ENCODE results near the gene SEMA7A.

Gene SEMA7A

DNA sequence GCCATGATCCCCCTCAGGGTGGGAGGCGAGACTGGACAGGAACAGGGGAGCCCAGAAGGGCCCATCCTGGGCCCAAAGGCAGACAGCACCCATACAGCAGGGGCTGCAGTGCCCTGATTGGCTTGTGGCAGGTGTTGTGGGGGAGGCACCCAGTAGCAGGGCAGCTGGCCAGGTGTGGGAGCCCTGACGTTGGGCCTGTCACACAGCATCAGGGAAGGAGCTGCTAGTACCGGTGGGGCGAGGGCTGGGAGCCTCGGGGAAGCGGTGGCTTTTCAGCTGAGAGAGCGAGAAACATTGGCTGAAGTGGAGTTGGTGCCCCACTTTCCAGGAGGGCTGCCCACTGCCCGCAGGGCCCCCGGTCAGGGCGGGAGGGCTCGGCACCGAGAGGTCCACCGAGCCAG, 46.6 kb downstream of the SEMA7A start:
- DNase-seq (ENCODE audit: low spot score): no peak

DNA sequence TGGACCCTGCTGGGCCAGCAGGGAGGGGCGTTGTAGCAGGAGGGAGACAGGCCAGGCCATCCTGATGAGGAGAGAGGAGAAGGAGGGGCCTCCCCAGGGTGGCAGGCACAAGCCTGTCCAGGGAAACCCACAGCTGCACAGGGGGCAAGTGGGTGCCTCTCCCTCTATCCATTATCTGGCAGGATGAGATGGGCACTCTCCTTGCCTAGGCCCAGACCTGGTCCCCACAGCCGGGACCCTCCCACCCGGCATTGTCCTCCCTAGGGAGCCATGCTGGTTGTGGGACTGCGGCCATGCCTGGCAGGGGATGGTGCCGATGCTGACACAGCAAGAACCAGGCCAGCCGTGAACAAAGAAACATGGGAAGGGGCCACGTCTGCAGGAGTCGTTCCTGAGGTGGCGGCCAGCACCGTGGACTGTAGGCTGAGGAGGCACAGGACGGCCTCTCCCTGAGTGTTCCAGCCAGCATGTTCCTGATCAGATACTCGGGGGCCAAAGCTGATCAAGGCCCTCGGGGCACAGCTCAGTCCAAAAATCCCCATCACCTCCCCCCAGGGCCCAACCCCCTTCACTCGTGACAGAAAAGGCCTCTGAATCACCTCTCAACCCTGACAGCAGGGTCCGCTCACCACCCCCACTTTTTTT, 47.1 kb downstream of the SEMA7A start:
- no peak for DNase-seq (ENCODE audit: low spot score)

DNA sequence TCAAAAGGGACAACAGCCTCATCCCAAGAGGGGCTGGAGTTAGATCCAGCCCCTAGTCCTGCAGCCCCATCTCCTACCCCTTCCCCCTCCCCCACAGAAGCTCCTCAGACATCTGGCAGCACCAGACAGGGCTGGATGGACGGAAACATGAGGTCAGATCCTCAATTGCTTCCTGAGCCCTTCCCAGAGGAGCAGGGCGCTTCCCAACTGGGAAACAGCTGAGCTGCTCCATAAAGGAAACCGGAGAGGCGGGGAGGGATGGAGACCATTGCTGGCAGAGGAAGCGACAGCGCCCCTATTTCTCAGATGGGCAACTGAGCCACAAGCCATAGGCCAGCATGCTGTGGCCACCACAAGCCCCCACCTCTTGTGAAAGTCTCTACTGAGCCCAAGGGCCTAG, 48.0 kb downstream of the SEMA7A start:
- DNase-seq (ENCODE audit: low spot score): no peak

GRCh38 chr15:74384881-74385643, 48.7 kb downstream of the SEMA7A start:
- DNase-seq (ENCODE audit: low spot score): no peak

DNA sequence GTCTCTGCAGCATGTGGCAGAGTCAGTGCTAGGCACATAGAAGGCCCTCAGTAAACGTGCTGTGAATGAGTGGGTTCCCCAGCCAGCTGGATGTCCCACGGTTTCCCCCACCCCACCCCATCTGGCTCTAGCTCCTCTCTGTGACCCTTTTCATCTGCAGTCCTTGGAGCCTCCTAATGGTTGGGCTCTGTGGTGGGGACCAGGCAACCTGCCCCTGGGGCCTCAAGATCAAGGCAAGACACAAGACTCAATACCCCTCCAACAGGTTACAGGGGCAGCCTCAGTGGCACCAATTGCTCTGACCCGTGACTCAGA, 49.2 kb downstream of the SEMA7A start:
- no peak for DNase-seq (ENCODE audit: low spot score)

DNA sequence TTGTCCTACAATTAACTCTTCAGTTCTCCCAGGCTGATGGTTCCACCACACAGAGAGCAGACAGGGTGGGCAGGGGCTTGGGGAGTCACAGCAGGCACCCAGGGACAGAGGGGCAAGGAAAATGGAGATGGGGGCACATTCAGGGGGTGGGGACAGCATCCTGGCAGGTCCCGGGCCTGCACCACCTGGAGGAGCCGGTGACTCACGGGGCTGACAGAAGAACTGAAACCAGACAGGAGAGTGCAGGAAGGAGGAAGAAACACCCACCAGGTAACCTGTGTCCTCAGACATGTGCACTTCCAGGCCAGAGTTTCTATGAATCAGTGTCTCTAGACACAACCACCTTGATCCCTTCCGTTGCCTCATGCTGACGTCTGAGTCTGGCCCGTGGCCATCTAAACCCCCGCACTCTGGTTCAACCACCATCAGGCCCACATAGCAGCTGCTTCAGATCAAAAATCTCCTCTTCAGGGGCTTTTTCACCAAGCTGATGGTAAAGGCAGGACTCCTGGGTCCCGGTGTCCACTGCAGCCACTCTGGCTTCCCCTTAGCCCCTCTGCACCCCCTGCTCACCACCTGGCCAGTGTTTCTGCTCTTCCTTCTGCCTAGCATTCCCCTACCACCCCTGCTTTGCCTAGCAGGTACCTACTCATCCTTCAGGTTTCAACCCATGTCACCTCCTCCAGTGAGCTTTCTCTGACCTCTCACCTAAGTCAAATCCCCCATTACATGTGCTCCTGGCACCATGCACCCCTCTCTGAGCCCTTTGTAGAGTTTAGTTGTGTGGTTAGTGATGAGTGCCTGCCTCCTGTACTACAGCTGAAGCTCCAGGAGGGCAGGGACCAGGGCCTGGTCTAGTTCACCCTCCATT, 49.8 kb downstream of the SEMA7A start:
- no peak for DNase-seq (ENCODE audit: low spot score)

- no peak for DNase-seq (ENCODE audit: low spot score)
Measured at GRCh38 chr15:74383286-74383685, 50.5 kb downstream of the SEMA7A start.

- peak; percentile 95 for DNase-seq (ENCODE audit: low spot score)
Measured at GRCh38 chr15:74382004-74382816, 51.5 kb downstream of the SEMA7A start.

GRCh38 chr15:74381481-74381880, 52.3 kb downstream of the SEMA7A start:
- no peak for DNase-seq (ENCODE audit: low spot score)

GRCh38 chr15:74381190-74381453, 52.6 kb downstream of the SEMA7A start:
- DNase-seq (ENCODE audit: low spot score): no peak

DNA sequence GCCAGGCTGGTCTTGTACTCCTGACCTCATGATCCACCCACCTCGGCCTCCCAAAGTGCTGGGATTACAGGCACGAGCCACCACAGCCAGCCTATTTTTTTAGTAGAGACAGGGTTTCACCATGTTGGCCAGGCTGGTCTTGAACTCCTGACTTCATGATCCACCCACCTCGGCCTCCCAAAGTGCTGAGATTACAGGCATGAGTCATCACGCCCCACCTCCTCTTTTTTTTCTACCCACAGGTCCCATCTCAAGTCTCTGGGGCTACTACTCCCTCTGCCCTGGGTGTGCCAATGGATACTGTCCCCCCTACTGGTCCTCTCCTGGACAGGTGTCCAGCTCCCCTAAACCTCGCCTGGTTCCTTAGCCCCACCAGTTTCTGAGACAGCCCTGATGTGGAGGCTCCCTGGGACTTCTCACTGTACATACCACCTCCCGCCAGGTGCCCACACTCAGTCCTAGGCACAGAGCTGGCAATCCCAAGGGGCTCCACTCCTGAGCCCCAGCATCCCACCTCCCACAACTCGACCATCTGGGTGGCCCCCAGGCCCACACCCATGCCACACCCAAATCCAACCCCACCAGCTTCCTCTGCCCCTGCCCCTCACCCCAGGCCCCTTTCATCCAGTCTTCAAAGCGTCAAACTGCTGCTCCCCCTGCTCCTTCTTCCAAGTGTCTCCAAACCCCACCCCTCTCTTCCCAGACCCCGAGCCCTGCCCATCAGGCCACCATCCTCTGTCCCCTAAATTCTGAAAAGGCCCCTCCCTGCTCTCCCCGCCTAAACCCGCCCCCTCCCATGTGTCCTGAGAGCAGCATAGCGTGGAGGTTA, 53.2 kb downstream of the SEMA7A start:
- no peak for DNase-seq (ENCODE audit: low spot score)

- no peak for DNase-seq (ENCODE audit: low spot score)
Measured at GRCh38 chr15:74378848-74379247, 54.9 kb downstream of the SEMA7A start.

DNA sequence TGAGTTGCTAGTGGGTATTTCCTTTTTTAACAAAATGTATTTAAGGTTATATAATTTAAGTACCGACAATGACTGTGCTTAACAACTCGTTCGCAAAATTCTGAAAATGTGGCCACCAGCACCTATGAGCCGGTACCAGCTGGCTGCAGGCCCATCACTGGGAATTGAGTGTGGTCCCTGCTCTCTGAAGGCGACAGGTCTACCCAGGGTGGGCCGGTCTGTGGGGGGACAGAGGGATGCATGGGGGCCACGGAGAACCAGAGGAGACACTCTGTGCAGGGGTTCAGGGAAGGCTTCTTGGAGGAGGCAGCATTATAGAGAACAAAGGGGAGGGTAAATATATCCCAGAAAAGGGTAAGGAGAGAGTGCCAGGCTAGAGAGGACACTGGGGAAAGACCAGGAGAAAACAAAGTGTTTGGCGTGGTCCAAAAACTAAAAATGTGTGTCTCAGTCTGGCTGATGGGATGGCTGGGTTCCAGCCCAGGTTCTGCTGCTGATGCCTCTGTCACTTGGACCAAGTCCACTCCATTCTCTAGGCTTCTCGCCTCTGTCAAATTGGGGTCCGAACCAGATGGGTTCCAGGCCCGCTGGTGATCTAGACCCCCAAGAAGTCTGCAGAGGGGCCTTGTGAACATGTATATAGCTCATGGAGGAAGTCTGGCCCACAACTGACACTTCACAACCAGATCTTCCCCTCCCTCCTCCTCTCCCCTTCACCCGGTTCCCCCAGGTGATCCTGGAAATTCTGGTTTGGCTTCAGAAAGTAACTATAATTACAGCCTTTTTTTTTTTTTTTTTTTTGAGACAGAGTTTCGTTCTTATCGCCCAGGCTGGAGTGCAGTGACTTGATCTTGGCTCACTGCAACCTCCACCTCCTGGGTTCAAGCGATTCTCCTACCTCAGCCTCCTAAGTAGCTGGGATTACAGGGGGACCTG, 55.7 kb downstream of the SEMA7A start:
- DNase-seq (ENCODE audit: low spot score): no peak

DNA sequence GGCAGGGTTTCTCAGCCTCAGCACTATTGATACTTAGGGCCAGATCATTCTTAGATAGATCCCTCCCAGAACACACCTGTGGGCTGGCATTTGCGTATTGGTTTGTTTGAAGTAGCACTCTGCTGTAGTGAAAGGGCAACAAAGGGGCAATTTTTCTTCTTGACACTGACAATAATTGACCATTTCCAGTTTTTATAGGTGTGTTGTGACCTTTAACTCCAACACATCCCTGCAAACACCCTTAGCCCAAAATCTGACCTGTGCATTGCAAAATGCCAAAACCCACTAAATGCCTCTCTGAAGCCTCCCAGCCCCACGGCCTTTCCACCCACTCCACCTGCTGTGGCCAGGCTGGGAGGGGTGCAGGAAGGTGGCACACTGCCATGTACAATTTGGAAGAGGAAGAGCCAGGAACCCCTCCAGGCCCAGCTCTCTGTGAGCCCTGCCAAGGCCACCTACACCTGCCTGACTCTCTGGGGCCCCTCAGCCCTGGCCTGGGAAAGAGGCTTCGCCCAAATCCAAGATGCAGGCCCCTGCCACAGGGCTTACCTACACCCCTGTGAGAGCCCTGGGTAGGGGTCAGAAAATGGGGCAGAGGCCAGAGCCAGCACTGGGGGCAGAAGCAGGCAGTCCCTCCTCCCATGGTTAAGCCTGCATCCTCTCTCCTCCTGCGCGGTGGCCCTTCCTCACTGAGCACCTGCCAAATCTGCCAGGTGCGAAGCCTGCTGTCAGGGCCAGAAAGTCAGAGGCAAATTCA, 56.8 kb downstream of the SEMA7A start:
- DNase-seq (ENCODE audit: low spot score): no peak

GRCh38 chr15:74376226-74376625, 57.5 kb downstream of the SEMA7A start:
- DNase-seq (ENCODE audit: low spot score): no peak

GRCh38 chr15:74375303-74375693, 58.5 kb downstream of the SEMA7A start:
- DNase-seq (ENCODE audit: low spot score): peak; percentile 86

- no peak for DNase-seq (ENCODE audit: low spot score)
Measured at GRCh38 chr15:74374648-74375302, 59.0 kb downstream of the SEMA7A start.

DNA sequence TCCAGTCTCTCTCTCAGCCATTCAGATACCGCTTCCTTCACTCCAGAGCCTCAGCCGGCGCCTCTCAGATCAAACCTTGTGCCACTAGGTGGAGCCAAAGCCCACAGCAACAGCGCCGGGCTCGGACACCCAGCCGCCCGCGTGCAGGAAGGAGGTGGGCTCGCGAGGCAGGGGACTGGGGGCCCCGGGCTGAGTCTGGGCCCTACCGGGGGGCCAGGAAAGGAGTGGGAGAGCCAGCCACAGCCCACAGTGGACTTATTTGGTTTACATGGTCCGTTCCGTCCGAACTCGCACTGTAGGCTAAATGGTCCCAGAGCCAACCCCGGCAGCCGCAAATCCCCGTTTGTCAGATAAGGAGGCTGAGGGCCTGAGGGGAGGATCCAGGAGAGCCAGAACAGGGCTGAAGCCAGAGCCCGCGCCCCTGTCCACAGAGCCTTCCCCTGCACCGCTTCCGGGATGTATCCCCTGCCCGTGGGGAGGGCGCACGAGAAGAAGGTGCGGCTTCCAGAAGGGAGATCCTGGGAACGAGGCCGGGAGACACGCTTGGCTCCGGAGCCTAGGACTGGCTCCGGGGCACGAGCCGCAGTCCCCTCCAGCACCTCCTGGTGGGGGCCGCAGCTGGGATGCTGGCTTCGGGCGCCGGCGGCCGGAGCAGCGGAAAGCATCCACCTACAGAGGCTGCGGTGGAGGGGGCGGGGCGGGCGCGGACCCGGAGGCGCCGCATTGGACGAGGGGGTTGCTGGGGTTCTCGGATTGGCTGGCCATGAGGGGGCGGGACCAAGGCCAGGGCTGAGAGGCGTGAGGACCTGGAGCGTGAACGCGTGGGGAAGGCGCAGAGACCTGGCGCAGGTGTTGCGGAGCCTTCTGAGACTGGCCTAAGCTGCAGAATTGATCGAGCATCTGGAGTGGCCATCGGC, 59.8 kb downstream of the SEMA7A start:
- peak; percentile 98 for DNase-seq (ENCODE audit: low spot score)

Measured in AG08396 (cell line).